ENCODE data around the gene PUS1.

Gene PUS1

GRCh38 chr12:131914179-131914702 lies 14.8 kb upstream of the PUS1 start:
- H3K27ac ChIP-seq = no peak overlapping the region
- TF ChIP-seq CTCF (conservative IDR thresholded peaks at IDR 0.05) (no peak), ZFX (IDR thresholded peaks at IDR 0.05) (no peak)

GRCh38 chr12:131915000-131915689 lies 13.9 kb upstream of the PUS1 start:
- no peak overlapping the region for H3K27ac ChIP-seq
- TF ChIP-seq ZFX (IDR thresholded peaks at IDR 0.05) = no peak
- no peak for TF ChIP-seq CTCF (conservative IDR thresholded peaks at IDR 0.05)

- H3K27ac ChIP-seq = no peak overlapping the region
- TF ChIP-seq CTCF (conservative IDR thresholded peaks at IDR 0.05) (no peak), ZFX (IDR thresholded peaks at IDR 0.05) (no peak)
Measured at GRCh38 chr12:131915823-131916222, 13.3 kb upstream of the PUS1 start.

- no peak overlapping the region for H3K27ac ChIP-seq
- no peak for TF ChIP-seq ZFX (IDR thresholded peaks at IDR 0.05)
- no peak for TF ChIP-seq CTCF (conservative IDR thresholded peaks at IDR 0.05)
Measured at GRCh38 chr12:131916306-131917138, 12.6 kb upstream of the PUS1 start.

GRCh38 chr12:131917139-131917710 lies 11.9 kb upstream of the PUS1 start:
- H3K27ac ChIP-seq = no peak overlapping the region
- TF ChIP-seq CTCF (conservative IDR thresholded peaks at IDR 0.05) (no peak), ZFX (IDR thresholded peaks at IDR 0.05) (no peak)

GRCh38 chr12:131917711-131918306 lies 11.3 kb upstream of the PUS1 start:
- TF ChIP-seq CTCF (conservative IDR thresholded peaks at IDR 0.05) (no peak), ZFX (IDR thresholded peaks at IDR 0.05) (no peak)
- no peak overlapping the region for H3K27ac ChIP-seq

Measured in C4-2B (cell line).